ENCODE results near the gene KCNQ1. TPM values are rescaled to one million over a fixed set of nuclear protein-coding genes. Genes with fewer than 3 reads are reported as not detected.

Gene KCNQ1
- total and polyA plus RNA-seq, 2 of the 13 experiments (the other 11 are each of a cell fraction or from before 2014, with no cell fraction given), result 0.02 to 0.08 TPM

DNA sequence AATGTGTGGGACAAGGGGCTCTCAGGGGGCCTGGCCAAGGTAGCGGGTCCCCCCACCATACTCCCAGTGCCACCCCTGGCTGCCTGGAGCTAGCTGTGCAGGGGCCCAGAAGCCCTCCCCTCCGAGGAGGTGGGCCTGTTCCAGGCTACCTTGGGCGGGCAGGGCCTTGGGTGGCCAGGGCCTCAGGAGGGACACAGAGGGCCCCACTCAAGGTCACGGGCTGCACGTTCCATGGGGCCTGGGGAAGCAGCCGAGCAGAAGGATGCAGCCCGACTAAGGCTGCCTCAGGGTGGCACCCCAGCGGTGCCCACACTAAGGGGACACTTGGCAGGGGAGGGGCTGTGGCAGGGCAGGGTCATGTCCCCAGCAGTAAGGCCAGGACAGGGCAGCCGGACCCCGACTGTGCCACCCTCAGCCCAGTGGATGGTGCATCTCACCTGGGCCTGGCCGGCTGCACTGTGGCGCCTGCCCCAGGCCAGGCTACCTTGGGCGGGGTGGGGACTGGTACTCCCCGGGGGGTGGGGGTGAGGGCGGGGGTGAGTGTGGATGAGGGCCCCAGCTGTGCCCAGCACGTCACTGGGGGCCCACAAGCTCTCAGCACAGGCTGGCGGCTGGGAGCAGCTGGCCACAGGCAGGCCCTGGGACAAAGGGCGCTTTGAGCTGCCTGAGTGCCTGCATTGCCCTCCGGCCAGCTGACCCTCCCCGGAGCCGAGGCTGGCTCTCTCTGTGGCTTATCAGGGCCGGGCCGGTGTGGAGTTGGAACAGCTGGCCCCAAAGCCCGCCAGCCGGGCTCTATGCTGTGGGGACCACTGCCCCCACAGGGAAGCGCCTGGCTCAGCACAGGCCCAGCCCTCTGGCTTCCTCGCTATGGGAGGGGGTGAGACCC, 117.1 kb downstream of the KCNQ1 start (continued):
- no peak for TF ChIP-seq ZNF747 (CRISPR knock-in tag; IDR thresholded peaks at IDR 0.05; ENCODE audit: borderline replicate concordance)
- TF ChIP-seq FOXC1 (CRISPR knock-in tag; IDR thresholded peaks at IDR 0.05; ENCODE audit: borderline replicate concordance), result no peak
- TF ChIP-seq, protein P1, sequence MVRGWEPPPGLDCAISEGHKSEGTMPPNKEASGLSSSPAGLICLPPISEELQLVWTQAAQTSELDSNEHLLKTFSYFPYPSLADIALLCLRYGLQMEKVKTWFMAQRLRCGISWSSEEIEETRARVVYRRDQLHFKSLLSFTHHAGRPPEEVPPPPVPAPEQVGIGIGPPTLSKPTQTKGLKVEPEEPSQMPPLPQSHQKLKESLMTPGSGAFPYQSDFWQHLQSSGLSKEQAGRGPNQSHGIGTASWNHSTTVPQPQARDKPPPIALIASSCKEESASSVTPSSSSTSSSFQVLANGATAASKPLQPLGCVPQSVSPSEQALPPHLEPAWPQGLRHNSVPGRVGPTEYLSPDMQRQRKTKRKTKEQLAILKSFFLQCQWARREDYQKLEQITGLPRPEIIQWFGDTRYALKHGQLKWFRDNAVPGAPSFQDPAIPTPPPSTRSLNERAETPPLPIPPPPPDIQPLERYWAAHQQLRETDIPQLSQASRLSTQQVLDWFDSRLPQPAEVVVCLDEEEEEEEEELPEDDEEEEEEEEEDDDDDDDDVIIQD (CRISPR knock-in tag; IDR thresholded peaks at IDR 0.05; ENCODE audit: low read depth), result no peak
- no peak for TF ChIP-seq NFAT5 (CRISPR knock-in tag; IDR thresholded peaks at IDR 0.05)
- TF ChIP-seq PAWR (CRISPR knock-in tag; IDR thresholded peaks at IDR 0.05; ENCODE audit: borderline replicate concordance), result no peak
- 0 out of 2 replicates have a peak, but pooled peaks have one; percentile 48 for TF ChIP-seq ZIK1 (CRISPR knock-in tag; IDR thresholded peaks at IDR 0.05; ENCODE audit: borderline replicate concordance, low read depth)
- no peak for TF ChIP-seq ATF7 (IDR thresholded peaks at IDR 0.05)
- TF ChIP-seq ATF7 (CRISPR knock-in tag; IDR thresholded peaks at IDR 0.05), result no peak
- no peak for TF ChIP-seq HOXA5 (CRISPR knock-in tag; IDR thresholded peaks at IDR 0.05)
- TF ChIP-seq HOXA7 (CRISPR knock-in tag; IDR thresholded peaks at IDR 0.05), result no peak
- 0 out of 2 replicates have a peak, but pooled peaks have one; percentile 40 for TF ChIP-seq HOXD1 (CRISPR knock-in tag; IDR thresholded peaks at IDR 0.05)
- TF ChIP-seq ZC3H13 (CRISPR knock-in tag; IDR thresholded peaks at IDR 0.05), result peak; percentile 52; the same call in 1 of the 2 replicates
- TF ChIP-seq NCOA1 (CRISPR knock-in tag; IDR thresholded peaks at IDR 0.05), result no peak
- no peak for TF ChIP-seq CHD4 (IDR thresholded peaks at IDR 0.05; ENCODE audit: borderline replicate concordance, low read length)
- TF ChIP-seq BCL3 (CRISPR knock-in tag; IDR thresholded peaks at IDR 0.05), result no peak
- TF ChIP-seq KDM1A (CRISPR knock-in tag; IDR thresholded peaks at IDR 0.05), result no peak
- TF ChIP-seq ZSCAN31 (CRISPR knock-in tag; IDR thresholded peaks at IDR 0.05; ENCODE audit: low read depth), result 0 out of 2 replicates have a peak, but pooled peaks have one; percentile 26
- no peak for TF ChIP-seq MIER2 (CRISPR knock-in tag; IDR thresholded peaks at IDR 0.05)
- TF ChIP-seq, protein P2, sequence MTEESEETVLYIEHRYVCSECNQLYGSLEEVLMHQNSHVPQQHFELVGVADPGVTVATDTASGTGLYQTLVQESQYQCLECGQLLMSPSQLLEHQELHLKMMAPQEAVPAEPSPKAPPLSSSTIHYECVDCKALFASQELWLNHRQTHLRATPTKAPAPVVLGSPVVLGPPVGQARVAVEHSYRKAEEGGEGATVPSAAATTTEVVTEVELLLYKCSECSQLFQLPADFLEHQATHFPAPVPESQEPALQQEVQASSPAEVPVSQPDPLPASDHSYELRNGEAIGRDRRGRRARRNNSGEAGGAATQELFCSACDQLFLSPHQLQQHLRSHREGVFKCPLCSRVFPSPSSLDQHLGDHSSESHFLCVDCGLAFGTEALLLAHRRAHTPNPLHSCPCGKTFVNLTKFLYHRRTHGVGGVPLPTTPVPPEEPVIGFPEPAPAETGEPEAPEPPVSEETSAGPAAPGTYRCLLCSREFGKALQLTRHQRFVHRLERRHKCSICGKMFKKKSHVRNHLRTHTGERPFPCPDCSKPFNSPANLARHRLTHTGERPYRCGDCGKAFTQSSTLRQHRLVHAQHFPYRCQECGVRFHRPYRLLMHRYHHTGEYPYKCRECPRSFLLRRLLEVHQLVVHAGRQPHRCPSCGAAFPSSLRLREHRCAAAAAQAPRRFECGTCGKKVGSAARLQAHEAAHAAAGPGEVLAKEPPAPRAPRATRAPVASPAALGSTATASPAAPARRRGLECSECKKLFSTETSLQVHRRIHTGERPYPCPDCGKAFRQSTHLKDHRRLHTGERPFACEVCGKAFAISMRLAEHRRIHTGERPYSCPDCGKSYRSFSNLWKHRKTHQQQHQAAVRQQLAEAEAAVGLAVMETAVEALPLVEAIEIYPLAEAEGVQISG (CRISPR knock-in tag; IDR thresholded peaks at IDR 0.05), result 0 out of 2 replicates have a peak, but pooled peaks have one; percentile 43

Data from HepG2 (cell line).